ENCODE results near the gene NKAIN2.

GRCh38 chr6:124670801-124671200 lies 867.1 kb downstream of the NKAIN2 start:
- TF ChIP-seq CTCF (IDR thresholded peaks at IDR 0.05 in 4 of 5, conservative IDR thresholded peaks at IDR 0.05 in 1 of 5) (no peak), POLR2A (IDR thresholded peaks at IDR 0.05) (no peak)
